HCT116 (cell line): ENCODE results near the gene HMCN2.

Experiments
- CEBPB ChIP-seq: IDR thresholded peaks from 2 replicates; pipeline ENCODE4 v1.6.1; 2012; ENCODE audit warnings: low read depth
- CTCF ChIP-seq, 3 experiments: fragments of 200-600 bp in 1 of 3; sonication (generic) in 1 of 3; IDR thresholded peaks in 2 of 3; conservative IDR thresholded peaks in 1 of 3; 2 replicates each; pipeline ENCODE4 v1.5.1; 2012 to 2017; ENCODE audit warnings: low read depth in 2 of 3, low read length in 2 of 3, antibody characterized with exemption in 1 of 3, borderline replicate concordance in 1 of 3, control low read depth in 1 of 3, mild to moderate bottlenecking in 1 of 3, mixed read lengths in 1 of 3, mixed run types in 1 of 3, moderate library complexity in 1 of 3; ENCODE audit not compliant: insufficient read depth in 1 of 3
- EGR1 ChIP-seq: IDR thresholded peaks from 2 replicates; pipeline ENCODE4 v1.6.1; 2012; ENCODE audit warnings: low read depth
- EZH2 ChIP-seq: fragments of 200-600 bp; sonication (generic); IDR thresholded peaks from 2 replicates; pipeline ENCODE4 v1.6.1; 2017; ENCODE audit warnings: antibody characterized with exemption, mixed run types
- EZH2phosphoT487 ChIP-seq: fragments of 200-600 bp; IDR thresholded peaks from 2 replicates; pipeline ENCODE4 v1.6.1; 2018; ENCODE audit warnings: antibody characterized with exemption, borderline replicate concordance
- POLR2A ChIP-seq: IDR thresholded peaks from 2 replicates; pipeline ENCODE4 v1.7.0; 2011; ENCODE audit warnings: borderline replicate concordance; ENCODE audit not compliant: insufficient read depth, insufficient read length; ENCODE audit errors: extremely low read depth
- POLR2AphosphoS5 ChIP-seq: IDR thresholded peaks from 2 replicates; pipeline ENCODE4 v1.6.1; 2011; ENCODE audit warnings: mild to moderate bottlenecking, low read depth, low read length, moderate library complexity
- RAD21 ChIP-seq: IDR thresholded peaks from 2 replicates; pipeline ENCODE4 v1.6.1; 2012; ENCODE audit warnings: low read depth, mild to moderate bottlenecking
- REST ChIP-seq: IDR thresholded peaks from 2 replicates; pipeline ENCODE4 v1.6.1; 2012; ENCODE audit warnings: low read depth
- SIN3A ChIP-seq: IDR thresholded peaks from 2 replicates; pipeline ENCODE4 v1.6.1; 2012; ENCODE audit warnings: low read depth
- TF ChIP-seq, protein P1 (sequence below): IDR thresholded peaks from 2 replicates; pipeline ENCODE4 v1.6.1; 2012

- TF ChIP-seq CTCF (IDR thresholded peaks at IDR 0.05 in 2 of 3, conservative IDR thresholded peaks at IDR 0.05 in 1 of 3; ENCODE audit: borderline replicate concordance in 1 of 3, insufficient read depth in 1 of 3, low read depth in 2 of 3, low read length in 2 of 3) (no peak), POLR2AphosphoS5 (no peak), EZH2 (no peak), EZH2phosphoT487 (no peak), SIN3A (no peak), EGR1 (no peak), POLR2A (no peak), REST (no peak), RAD21 (no peak), CEBPB (no peak)
- TF ChIP-seq, protein P1, sequence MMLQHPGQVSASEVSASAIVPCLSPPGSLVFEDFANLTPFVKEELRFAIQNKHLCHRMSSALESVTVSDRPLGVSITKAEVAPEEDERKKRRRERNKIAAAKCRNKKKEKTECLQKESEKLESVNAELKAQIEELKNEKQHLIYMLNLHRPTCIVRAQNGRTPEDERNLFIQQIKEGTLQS, result no peak
Observed at GRCh38 chr9:130259044-130259443, 6.5 kb upstream of the HMCN2 start.
